ENCODE results near the gene IL6R. TPM values are rescaled to one million over a fixed set of nuclear protein-coding genes. Genes with fewer than 3 reads are reported as not detected.

Gene IL6R
- total and polyA plus RNA-seq, 2 donors from 2014 or later, result 6.2 to 33.0 TPM

GRCh38 chr1:154429841-154430611, 24.9 kb downstream of the IL6R start:
- Histone ChIP-seq H3K27ac (ENCODE audit: low read depth in 2 of 2, low read length in 2 of 2) (peak overlapping the region; percentile 1 to 59), H3K36me3 (ENCODE audit: control insufficient read depth in 2 of 3, insufficient read depth in 3 of 3, low read length in 3 of 3) (peaks cover 0 to 3% (median 0%) of the 10 kb centered on the region in 3 donors), H3K9ac (ENCODE audit: low read length in 3 of 3) (peak overlapping the region in 1 of 3 donors; percentile 27), H3K4me1 (ENCODE audit: control insufficient read depth in 2 of 3, insufficient read depth in 2 of 3, low read depth in 1 of 3, low read length in 3 of 3) (peaks cover 3 to 27% (median 18%) of the 10 kb centered on the region in 3 donors), H3K27me3 (ENCODE audit: control insufficient read depth, insufficient read depth, low read length) (no peaks in the 10 kb centered on the region), H3K4me3 (ENCODE audit: low read length in 3 of 3) (peak overlapping the region in 2 of 3 donors; percentile 47 to 63), H3K9me3 (ENCODE audit: control insufficient read depth in 2 of 3, insufficient read depth in 1 of 3, low read length in 3 of 3) (no peaks in the 10 kb centered on the region)
- FAIRE-seq, result no peak
- no peak for DNase-seq
- TF ChIP-seq CTCF (IDR thresholded peaks at IDR 0.05; ENCODE audit: borderline replicate concordance, extremely low read depth, insufficient read depth), result no peak
- intact Hi-C loops (cut with DNase I), result no loop called here

DNA sequence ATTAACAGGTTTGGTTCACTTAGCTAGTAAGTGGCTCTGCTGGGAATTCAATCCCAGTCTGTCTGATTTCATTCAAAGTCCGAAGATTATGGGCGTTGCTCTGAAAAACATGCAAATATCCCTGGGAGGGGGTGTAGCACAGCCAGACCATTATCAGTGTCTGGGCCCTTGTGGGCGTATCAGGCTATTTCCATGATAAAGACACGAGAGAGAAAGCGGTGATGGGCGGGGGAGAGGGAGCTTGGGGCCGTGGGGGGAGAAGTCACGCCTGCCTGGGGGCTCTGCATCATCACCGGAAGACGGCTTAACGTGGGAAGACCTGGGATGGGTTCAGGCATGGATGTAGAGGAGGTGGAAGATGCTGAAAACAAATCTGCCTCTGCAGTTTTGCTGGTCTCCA, 25.8 kb downstream of the IL6R start:
- intact Hi-C loops (cut with DNase I), result no loop called here
- FAIRE-seq (no peak), DNase-seq (peak in 1 of 5 donors; percentile 18)
- Histone ChIP-seq H3K4me3 (ENCODE audit: low read length in 3 of 3) (peak overlapping the region in 2 of 3 donors; percentile 6 to 63), H3K27ac (ENCODE audit: low read depth in 2 of 2, low read length in 2 of 2) (peak overlapping the region in 1 of 2 donors; percentile 59), H3K4me1 (ENCODE audit: control insufficient read depth in 2 of 3, insufficient read depth in 2 of 3, low read depth in 1 of 3, low read length in 3 of 3) (peaks cover 3 to 27% (median 18%) of the 10 kb centered on the region in 3 donors), H3K9ac (ENCODE audit: low read length in 3 of 3) (no peak overlapping the region), H3K9me3 (ENCODE audit: control insufficient read depth in 2 of 3, insufficient read depth in 1 of 3, low read length in 3 of 3) (no peaks in the 10 kb centered on the region), H3K27me3 (ENCODE audit: control insufficient read depth, insufficient read depth, low read length) (no peaks in the 10 kb centered on the region), H3K36me3 (ENCODE audit: control insufficient read depth in 2 of 3, insufficient read depth in 3 of 3, low read length in 3 of 3) (peaks cover 0 to 3% (median 0%) of the 10 kb centered on the region in 3 donors)
- TF ChIP-seq CTCF (IDR thresholded peaks at IDR 0.05; ENCODE audit: borderline replicate concordance, extremely low read depth, insufficient read depth), result no peak

DNA sequence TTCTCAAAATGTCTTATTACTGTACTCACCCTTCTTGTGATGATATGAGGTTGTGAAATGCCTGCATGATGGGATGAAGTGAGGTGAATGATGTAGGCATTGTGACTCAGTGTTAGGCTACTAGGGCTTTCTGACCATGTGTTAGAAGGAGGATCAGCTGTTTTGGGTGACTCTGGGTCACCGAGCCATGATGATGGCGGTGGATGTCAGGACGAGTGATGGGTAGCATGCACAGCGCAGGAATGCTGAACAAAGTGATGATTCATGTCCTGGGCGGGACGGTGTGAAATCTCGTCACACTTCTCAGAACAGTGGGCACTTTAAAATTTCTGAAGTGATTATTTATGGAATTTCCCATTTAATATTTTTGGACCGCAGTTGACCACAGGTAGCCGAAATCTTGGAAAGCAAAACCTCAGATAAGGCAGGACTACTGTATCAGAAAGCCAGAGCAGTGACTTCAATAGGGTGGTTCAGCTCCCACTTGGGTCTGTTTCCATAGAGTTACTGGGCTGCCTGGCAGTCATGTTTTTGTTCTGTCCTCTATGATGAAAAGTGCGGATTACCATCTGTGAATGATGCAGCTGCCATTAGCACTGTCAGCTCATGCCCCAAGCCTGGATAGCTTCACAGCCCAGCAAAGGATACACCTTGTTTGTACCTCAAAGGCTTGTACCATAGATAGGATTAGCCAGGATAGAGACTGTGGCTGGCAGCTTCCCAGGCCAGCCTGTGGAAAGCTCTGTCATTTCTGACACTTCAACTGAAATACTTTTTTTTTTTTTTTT, 26.6 kb downstream of the IL6R start:
- intact Hi-C loops (cut with DNase I), result no loop called here
- H3K4me1 ChIP-seq (ENCODE audit: control insufficient read depth in 2 of 3, insufficient read depth in 2 of 3, low read depth in 1 of 3, low read length in 3 of 3), result peaks cover 3 to 27% (median 18%) of the 10 kb centered on the region in 3 donors
- H3K9me3 ChIP-seq (ENCODE audit: control insufficient read depth in 2 of 3, insufficient read depth in 1 of 3, low read length in 3 of 3), result no peaks in the 10 kb centered on the region
- TF ChIP-seq CTCF (IDR thresholded peaks at IDR 0.05; ENCODE audit: borderline replicate concordance, extremely low read depth, insufficient read depth), result no peak
- H3K9ac ChIP-seq (ENCODE audit: low read length in 3 of 3), result no peak overlapping the region
- no peaks in the 10 kb centered on the region for H3K27me3 ChIP-seq (ENCODE audit: control insufficient read depth, insufficient read depth, low read length)
- DNase-seq, result no peak
- no peak overlapping the region for H3K27ac ChIP-seq (ENCODE audit: low read depth in 2 of 2, low read length in 2 of 2)
- peaks cover 0 to 3% (median 0%) of the 10 kb centered on the region in 3 donors for H3K36me3 ChIP-seq (ENCODE audit: control insufficient read depth in 2 of 3, insufficient read depth in 3 of 3, low read length in 3 of 3)
- H3K4me3 ChIP-seq (ENCODE audit: low read length in 3 of 3), result peak overlapping the region in 1 of 3 donors; percentile 16
- no peak for FAIRE-seq
